H1 (cell line): ENCODE data around the gene RPTOR. TPM values are rescaled to one million over a fixed set of nuclear protein-coding genes. Genes with fewer than 3 reads are reported as not detected.

ENCODE experiments used
- CTCF ChIA-PET: fragments of 300-600 bp; sonication (Branson Sonifier 250); formaldehyde crosslinking; loops from one replicate; lab custom pipeline; 2021; ENCODE audit not compliant: partially characterized antibody; lab: Charles Lee
- POLR2A ChIA-PET: fragments of 300-600 bp; sonication (Branson Sonifier 250); formaldehyde crosslinking; loops from one replicate; lab custom pipeline; 2021; ENCODE audit warnings: inconsistent platforms; ENCODE audit not compliant: partially characterized antibody; lab: Charles Lee
- DNase-seq, 2 experiments: peaks; one replicate each; pipeline versions ENCODE4 v3.0.0 to v3.0.0-alpha.2; 2010 to 2022; ENCODE audit warnings: low spot score in 2 of 2, low read depth in 1 of 2, mixed read lengths in 1 of 2
- FAIRE-seq: peaks from 2 replicates; lab custom pipeline; 2011; peaks lifted over from hg19 to GRCh38; lab: Jason Lieb, UNC
- H2AFZ ChIP-seq: 2 replicates; pipeline ENCODE4 v1.8.1; 2012; ENCODE audit warnings: low read length, inconsistent platforms
- H2AK5ac ChIP-seq: 2 replicates; pipeline ENCODE4 v1.6.1; 2013; ENCODE audit warnings: low read depth, low read length
- H2BK120ac ChIP-seq: replicated peaks from 2 replicates; pipeline ENCODE3; 2013; ENCODE audit warnings: low read depth, low read length, inconsistent platforms
- H2BK12ac ChIP-seq: 2 replicates; pipeline ENCODE4 v1.6.1; 2013; ENCODE audit warnings: low read depth, low read length
- H2BK15ac ChIP-seq: 2 replicates; pipeline ENCODE4 v1.6.1; 2013; ENCODE audit warnings: low read length
- H2BK20ac ChIP-seq: 2 replicates; pipeline ENCODE4 v1.6.1; 2013; ENCODE audit warnings: low read length
- H2BK5ac ChIP-seq: 2 replicates; pipeline ENCODE4 v1.6.1; 2013; ENCODE audit warnings: low read depth, low read length
- H3K14ac ChIP-seq: 2 replicates; pipeline ENCODE4 v1.6.1; 2013; ENCODE audit warnings: inconsistent platforms; ENCODE audit not compliant: insufficient read length
- H3K18ac ChIP-seq: 2 replicates; pipeline ENCODE4 v1.6.1; 2013; ENCODE audit warnings: low read length; ENCODE audit errors: extremely low read depth
- H3K23ac ChIP-seq: 2 replicates; pipeline ENCODE4 v1.6.1; 2013; ENCODE audit warnings: inconsistent platforms; ENCODE audit not compliant: insufficient read length
- H3K23me2 ChIP-seq: 2 replicates; pipeline ENCODE4 v1.6.1; 2013; ENCODE audit warnings: low read depth, low read length
- H3K27ac ChIP-seq: 2 replicates; pipeline ENCODE4 v1.6.1; 2011; ENCODE audit warnings: low read depth, low read length, inconsistent platforms
- H3K27me3 ChIP-seq, 4 experiments: replicated peaks in 1 of 4; 1 replicate in 1 of 4; 2 replicates in 3 of 4; pipeline versions ENCODE4 v1.6.1 to v1.8.1; 2011 to 2013; ENCODE audit warnings: low read length in 3 of 4, mild to moderate bottlenecking in 3 of 4, inconsistent platforms in 2 of 4, mixed read lengths in 2 of 4, moderate library complexity in 1 of 4; ENCODE audit not compliant: control insufficient read depth in 3 of 4, insufficient read depth in 3 of 4; ENCODE audit errors: extremely low read depth in 1 of 4
- H3K36me3 ChIP-seq, 4 experiments: 2 replicates each; pipeline versions ENCODE4 v1.6.1 to v1.8.1; 2011 to 2013; ENCODE audit warnings: mild to moderate bottlenecking in 4 of 4, low read length in 3 of 4, moderate library complexity in 2 of 4, control low read depth in 1 of 4, inconsistent platforms in 1 of 4; ENCODE audit not compliant: insufficient read depth in 4 of 4, control insufficient read depth in 2 of 4
- H3K4ac ChIP-seq: replicated peaks from 2 replicates; pipeline ENCODE3; 2013; ENCODE audit warnings: low read length, low read depth, mixed read lengths, inconsistent platforms; ENCODE audit not compliant: insufficient read length
- H3K4me1 ChIP-seq, 4 experiments: replicated peaks in 1 of 4; 1 replicate in 1 of 4; 2 replicates in 3 of 4; pipeline versions ENCODE4 v1.6.1 to v1.8.1; 2011 to 2013; ENCODE audit warnings: low read length in 3 of 4, inconsistent platforms in 2 of 4, mixed read lengths in 1 of 4; ENCODE audit not compliant: insufficient read depth in 4 of 4, control insufficient read depth in 3 of 4
- H3K4me2 ChIP-seq, 2 experiments: 2 replicates each; pipeline versions ENCODE4 v1.6.1 to v1.8.1; 2011 to 2013; ENCODE audit warnings: low read depth in 2 of 2, low read length in 2 of 2, control low read depth in 1 of 2, inconsistent platforms in 1 of 2, mild to moderate bottlenecking in 1 of 2; ENCODE audit not compliant: insufficient read depth in 1 of 2
- H3K4me3 ChIP-seq, 4 experiments: fragments of 200-600, 300-600 bp in 1 of 4; sonication (generic), shearing (Covaris generic), sonication (Bioruptor Twin) in 1 of 4; 2 replicates each; pipeline versions ENCODE4 v1.5.1 to v1.8.1; 2011 to 2016; ENCODE audit warnings: low read length in 4 of 4, low read depth in 3 of 4, control low read depth in 2 of 4, inconsistent platforms in 2 of 4, mild to moderate bottlenecking in 2 of 4, mixed read lengths in 1 of 4, moderate library complexity in 1 of 4; ENCODE audit not compliant: insufficient read depth in 2 of 4; ENCODE audit errors: extremely low read depth in 1 of 4
- H3K56ac ChIP-seq: replicated peaks from 2 replicates; pipeline ENCODE3; 2013; ENCODE audit warnings: low read depth, mild to moderate bottlenecking, mixed read lengths, low read length, inconsistent platforms; ENCODE audit not compliant: insufficient read length
- H3K79me1 ChIP-seq: 2 replicates; pipeline ENCODE4 v1.6.1; 2013; ENCODE audit warnings: low read depth, low read length, control low read depth
- H3K79me2 ChIP-seq, 2 experiments: 2 replicates each; pipeline versions ENCODE4 v1.6.1 to v1.8.1; 2012 to 2013; ENCODE audit warnings: low read length in 2 of 2, mild to moderate bottlenecking in 2 of 2, inconsistent platforms in 1 of 2; ENCODE audit not compliant: insufficient read depth in 2 of 2, control insufficient read depth in 1 of 2
- H3K9ac ChIP-seq, 4 experiments: replicated peaks in 1 of 4; 1 replicate in 1 of 4; 2 replicates in 3 of 4; pipeline versions ENCODE4 v1.6.1 to v1.8.1; 2011 to 2013; ENCODE audit warnings: low read depth in 3 of 4, low read length in 3 of 4, control low read depth in 2 of 4, mild to moderate bottlenecking in 2 of 4, moderate library complexity in 2 of 4, inconsistent platforms in 1 of 4; ENCODE audit errors: extremely low read depth in 1 of 4
- H3K9me3 ChIP-seq, 2 experiments: 2 replicates each; pipeline versions ENCODE4 v1.6.1 to v1.8.1; 2012 to 2013; ENCODE audit warnings: mild to moderate bottlenecking in 2 of 2, moderate library complexity in 2 of 2, control low read depth in 1 of 2, inconsistent platforms in 1 of 2, low read depth in 1 of 2, low read length in 1 of 2, mixed read lengths in 1 of 2; ENCODE audit not compliant: insufficient read depth in 2 of 2
- H4K20me1 ChIP-seq, 2 experiments: replicated peaks in 1 of 2; 2 replicates each; pipeline versions ENCODE3 to v1.8.1; 2011 to 2013; ENCODE audit warnings: inconsistent platforms in 2 of 2, low read length in 2 of 2, mild to moderate bottlenecking in 1 of 2; ENCODE audit not compliant: insufficient read depth in 2 of 2, control insufficient read depth in 1 of 2
- H4K5ac ChIP-seq: 2 replicates; pipeline ENCODE4 v1.6.1; 2013; ENCODE audit warnings: low read length, low read depth, mixed read lengths, inconsistent platforms; ENCODE audit not compliant: insufficient read length
- H4K8ac ChIP-seq: 2 replicates; pipeline ENCODE4 v1.8.0; 2013; ENCODE audit warnings: mild to moderate bottlenecking, moderate library complexity, low read length, inconsistent platforms; ENCODE audit not compliant: insufficient read depth; ENCODE audit errors: extremely low read depth
- H4K91ac ChIP-seq: replicated peaks from 2 replicates; pipeline ENCODE3; 2013; ENCODE audit warnings: low read length, mixed read lengths, inconsistent platforms; ENCODE audit not compliant: insufficient read length
- CBX8 ChIP-seq: fragments of 300-800, 300-1000 bp; sonication (generic); IDR thresholded peaks from 2 replicates; pipeline ENCODE4 v1.7.1; 2016; ENCODE audit warnings: low read depth, low read length, borderline replicate concordance
- CHD1 ChIP-seq: IDR thresholded peaks from 2 replicates; pipeline ENCODE4 v1.6.1; 2012; ENCODE audit warnings: low read depth, low read length, improper control_type of control experiment
- CTBP2 ChIP-seq: IDR thresholded peaks from 2 replicates; pipeline ENCODE4 v1.7.0; 2011; ENCODE audit warnings: borderline replicate concordance, mild to moderate bottlenecking, moderate library complexity, mixed read lengths, low read length; ENCODE audit not compliant: insufficient read depth, insufficient read length
- FOSL1 ChIP-seq: IDR thresholded peaks from 2 replicates; pipeline ENCODE4 v1.6.1; 2011; ENCODE audit warnings: mild to moderate bottlenecking, low read depth, low read length, moderate library complexity; ENCODE audit not compliant: insufficient read depth
- HDAC2 ChIP-seq, 2 experiments: fragments of 300-600 bp in 1 of 2; sonication (generic) in 1 of 2; IDR thresholded peaks; 2 replicates each; pipeline ENCODE4 v1.6.1; 2011 to 2012; ENCODE audit warnings: low read depth in 2 of 2, low read length in 2 of 2, mild to moderate bottlenecking in 2 of 2, moderate library complexity in 2 of 2, borderline replicate concordance in 1 of 2, inconsistent platforms in 1 of 2
- SAP30 ChIP-seq: fragments of 300-600 bp; sonication (generic); IDR thresholded peaks from 2 replicates; pipeline ENCODE4 v1.7.1; 2012; ENCODE audit warnings: low read length, moderate library complexity, mild to moderate bottlenecking, inconsistent platforms; ENCODE audit not compliant: insufficient read depth, insufficient replicate concordance
- SIRT6 ChIP-seq: IDR thresholded peaks from one replicate; pipeline ENCODE4 v1.7.1; 2012; ENCODE audit warnings: low read length, inconsistent platforms
- SIX5 ChIP-seq: IDR thresholded peaks from 2 replicates; pipeline ENCODE4 v1.6.1; 2011; ENCODE audit warnings: mild to moderate bottlenecking, low read depth, low read length
- SP2 ChIP-seq: IDR thresholded peaks from 2 replicates; pipeline ENCODE4 v1.6.1; 2012; ENCODE audit warnings: mild to moderate bottlenecking, low read length, inconsistent platforms
- SRF ChIP-seq: IDR thresholded peaks from 2 replicates; pipeline ENCODE4 v1.6.1; 2011; ENCODE audit warnings: mild to moderate bottlenecking, low read depth, low read length, moderate library complexity
- WGBS, 2 experiments: shearing (Covaris generic) in 1 of 2; methylation state at CpG; one replicate each; pipeline versions ENCODE4 v1.1.6 to v1.1.7; 2013 to 2015; ENCODE audit warnings: low lambda C conversion rate in 2 of 2, mixed read lengths in 2 of 2, inconsistent platforms in 1 of 2, low coverage in 1 of 2, missing lambda C conversion rate in 1 of 2; ENCODE audit not compliant: insufficient replicate concordance in 2 of 2, insufficient coverage in 1 of 2, insufficient read length in 1 of 2; ENCODE audit errors: extremely low coverage in 1 of 2, missing lambda C conversion rate in 1 of 2; 5-methylcytosine and 5-hydroxymethylcytosine counted together
- polyA plus RNA-seq, 7 experiments: library from polyadenylated mRNA; depleted of rRNA in 3 of 7; stranded (reverse) in 5 of 7; unstranded in 2 of 7; fragments of >200 nt in 5 of 7; fragments of 200-250 nt in 2 of 7; gene quantifications; 1 replicate in 5 of 7; 2 replicates in 1 of 7; 4 replicates in 1 of 7; pipeline versions ENCODE4 v1.2.1 to v1.2.3, GENCODE V29; 2011 to 2013; ENCODE audit warnings: missing spikeins in 2 of 7, mixed read lengths in 2 of 7
- total RNA-seq: library from RNA; stranded (reverse); fragmentation: NEBNext Ultra II Directional; extraction: Animal tissue kit (Norgen Biotek cat#: 25700); gene quantifications from 2 replicates; pipeline ENCODE4 v1.2.1, GENCODE V29; 2021

RPTOR gene
- total and polyA plus RNA-seq, 2 of the 8 experiments (the other 6 are each of a cell fraction or from before 2014, with no cell fraction given): 6.9 to 28.7 TPM

- TF ChIP-seq SIX5: no peak
- no peak for TF ChIP-seq CBX8
- no peak for TF ChIP-seq FOSL1
- no peak for TF ChIP-seq HDAC2 (IDR thresholded peaks at IDR 0.05; ENCODE audit: borderline replicate concordance in 1 of 2, low read depth in 2 of 2, low read length in 2 of 2)
- no peak for TF ChIP-seq CHD1
- TF ChIP-seq SAP30: no peak
- TF ChIP-seq SIRT6: no peak
- no peak for TF ChIP-seq SP2
- no peak for TF ChIP-seq SRF
- no peak for TF ChIP-seq CTBP2
- Histone ChIP-seq H3K4me1 (peaks cover 0 to 31% (median 19%) of the 10 kb centered on the region in 4 experiments; a peak in 5 of 7 replicates), H3K27ac (0 out of 2 replicates have a peak overlapping the region, but pooled peaks have one; percentile 79), H3K9ac (no peak overlapping the region), H3K56ac (no peak overlapping the region), H2BK20ac (peak overlapping the region; percentile 90; the same call in 1 of the 2 replicates), H2BK5ac (peak overlapping the region; percentile 99; the same call in 1 of the 2 replicates), H3K4me3 (no peak overlapping the region), H3K4me2 (no peak overlapping the region), H4K91ac (peak overlapping the region; percentile 94), H3K4ac (peak overlapping the region; percentile 34), H4K20me1 (no peaks in the 10 kb centered on the region), H3K79me2 (peaks cover 0 to 79% of the 10 kb centered on the region in 2 experiments; a peak in 3 of 4 replicates), H3K14ac (no peak overlapping the region), H3K9me3 (no peaks in the 10 kb centered on the region; a peak in 2 of 4 replicates), H2BK15ac (peak overlapping the region; percentile 75; the same call in 1 of the 2 replicates), H3K79me1 (peaks cover 12% of the 10 kb centered on the region; the same call in 1 of the 2 replicates), H3K23me2 (peaks cover 2% of the 10 kb centered on the region; the same call in 1 of the 2 replicates), H4K5ac (no peak overlapping the region), H4K8ac (no peak overlapping the region; the same call in 1 of the 2 replicates), H2BK120ac (peak overlapping the region; percentile 34), H3K23ac (no peak overlapping the region), H3K18ac (peak overlapping the region; percentile 95), H2AK5ac (peak overlapping the region; percentile 96), H3K36me3 (no peaks in the 10 kb centered on the region), H3K27me3 (no peaks in the 10 kb centered on the region), H2BK12ac (peak overlapping the region; percentile 98; the same call in 1 of the 2 replicates), H2AFZ (no peak overlapping the region)
- FAIRE-seq: no peak
- POLR2A ChIA-PET: interaction anchor here (0.9 kb wide), 1 partner anchor 241 kb away, joined by 3 read pairs; no protein-coding TSS in a partner anchor
- no peak for DNase-seq
- CTCF ChIA-PET: no interaction called here
- 92% methylated on average over 28 of the region's 28 CpGs; no CpG with 5 or more reads in 1 of the 2 experiments for WGBS, 2 experiments
Measured at GRCh38 chr17:80694992-80695912, 150.6 kb downstream of the RPTOR start.
